Measurements from ENCODE around the gene MMADHC.

MMADHC gene

DNA sequence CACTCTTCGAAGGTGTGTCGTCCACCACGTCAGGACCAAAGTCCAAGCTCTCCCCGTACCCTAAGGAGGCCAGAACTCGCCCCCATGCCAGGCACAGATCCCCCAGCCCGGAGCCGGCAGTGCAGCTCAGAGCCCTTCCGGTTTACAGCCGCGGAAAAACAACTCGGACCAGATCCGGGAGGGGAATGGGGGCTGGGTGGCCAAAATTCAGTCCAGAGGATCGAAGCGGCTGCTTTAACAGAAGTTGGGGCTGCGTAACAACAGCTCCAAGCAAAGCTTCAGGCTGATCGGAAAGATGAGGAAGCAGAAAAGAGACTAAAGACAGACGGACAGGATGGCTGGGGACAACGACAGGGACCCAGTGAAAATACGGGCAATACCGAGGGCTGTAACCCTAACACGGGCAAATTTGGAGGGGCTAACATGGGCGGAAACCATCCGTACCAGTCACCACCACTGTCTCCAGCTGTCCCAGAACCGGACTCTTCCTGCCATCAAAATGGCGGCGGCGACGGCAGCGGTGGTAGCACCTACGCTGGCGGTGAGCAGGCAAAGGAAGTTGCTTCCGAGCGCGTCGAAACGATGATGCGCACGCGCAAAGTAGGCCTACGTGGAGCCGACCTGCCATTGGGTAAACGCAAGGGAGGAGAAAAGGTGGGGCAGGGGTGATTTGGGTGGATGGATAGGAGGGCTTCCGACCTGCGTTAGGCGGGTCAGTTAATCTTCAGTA is at the start of gene MMADHC:
Gene MMADHC, minus strand, starts transcription at position 556 of the 730 bp plus-strand sequence. CDS start 678 bp downstream, outside the sequence.
- peaks cover 20% of the 10 kb centered on the region for H3K4me1 Mint-ChIP-seq
- no peaks in the 10 kb centered on the region for H3K27me3 Mint-ChIP-seq
- ATAC-seq (ENCODE audit: low read depth) (peak; percentile 94), DNase-seq (ENCODE audit: low spot score in 2 of 2) (peak; percentile 80 to 90)
- H3K36me3 Mint-ChIP-seq = peaks cover 9% of the 10 kb centered on the region
- H3K9me3 Mint-ChIP-seq = no peaks in the 10 kb centered on the region
- H3K27ac Mint-ChIP-seq = peak within 1 kb of the TSS; percentile 99
- H3K4me3 Mint-ChIP-seq = peak within 1 kb of the TSS; percentile 93

DNA sequence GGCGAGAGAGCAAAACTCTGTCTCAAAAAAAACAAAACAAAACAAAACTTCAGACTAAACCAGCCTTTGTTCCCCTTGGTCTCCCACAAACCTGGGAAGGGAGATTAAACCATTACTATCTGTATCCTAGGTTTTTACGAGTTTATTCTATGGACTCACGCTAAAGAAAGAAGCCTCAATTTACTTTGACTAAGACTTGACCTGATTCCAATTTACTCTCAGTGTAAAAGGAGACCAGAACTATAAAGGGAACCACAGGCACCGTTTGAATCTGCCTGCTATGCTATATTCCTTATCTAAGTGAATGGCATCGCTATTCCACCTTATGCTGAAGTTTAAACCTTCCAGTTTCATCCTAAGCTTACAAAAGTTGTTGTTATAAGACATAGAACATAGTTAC is 46.5 kb upstream of the MMADHC start:
- no peak for DNase-seq (ENCODE audit: low spot score in 2 of 2)
- no peak overlapping the region for H3K27ac Mint-ChIP-seq
- H3K4me1 Mint-ChIP-seq = no peaks in the 10 kb centered on the region
- peaks cover 3% of the 10 kb centered on the region for H3K9me3 Mint-ChIP-seq
- ATAC-seq (ENCODE audit: low read depth) = no peak
- no peaks in the 10 kb centered on the region for H3K36me3 Mint-ChIP-seq
- no peak overlapping the region for H3K4me3 Mint-ChIP-seq
- H3K27me3 Mint-ChIP-seq = peaks cover 6% of the 10 kb centered on the region

DNA sequence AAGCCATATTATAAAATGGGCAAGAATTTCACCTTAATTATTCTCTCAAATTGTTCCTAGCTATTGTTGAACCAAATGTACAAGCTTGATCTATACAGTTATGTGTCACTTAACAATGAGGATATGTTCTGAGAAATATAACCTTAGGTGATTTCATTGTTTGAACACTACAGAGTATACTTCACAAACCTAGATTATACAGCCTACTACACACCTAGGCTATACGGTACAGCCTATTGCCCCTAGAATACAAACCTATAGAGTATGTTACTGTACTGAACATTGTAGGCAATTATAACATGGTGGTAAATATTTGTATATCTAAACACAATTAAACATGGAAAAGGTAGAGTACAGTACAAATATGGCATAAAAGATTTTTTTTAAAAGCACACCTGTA is 42.9 kb upstream of the MMADHC start:
- DNase-seq (ENCODE audit: low spot score in 2 of 2) = no peak
- Mint-ChIP-seq H3K36me3 (no peaks in the 10 kb centered on the region), H3K9me3 (peaks cover 2% of the 10 kb centered on the region), H3K27me3 (peaks cover 6% of the 10 kb centered on the region), H3K4me1 (no peaks in the 10 kb centered on the region), H3K4me3 (no peak overlapping the region), H3K27ac (no peak overlapping the region)
- ATAC-seq (ENCODE audit: low read depth) = no peak

DNA sequence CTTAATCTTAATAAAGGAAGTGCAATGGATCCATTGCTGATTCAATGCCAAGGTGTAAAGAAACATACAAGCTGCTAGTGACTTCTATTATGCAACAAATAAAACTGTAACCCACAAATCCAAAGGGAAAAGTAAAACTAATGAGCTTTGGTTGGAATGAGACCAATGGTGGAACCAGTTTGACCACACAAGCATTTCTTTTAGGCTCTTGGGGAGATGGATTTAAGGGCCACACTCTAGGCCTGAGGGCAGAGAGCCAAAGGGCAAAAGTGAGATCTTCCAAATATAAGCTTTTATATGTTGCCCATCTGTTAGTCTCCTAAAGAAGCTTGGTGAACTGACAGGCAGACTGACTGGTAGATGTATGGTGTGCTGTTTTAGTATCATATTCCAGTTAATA is 41.5 kb upstream of the MMADHC start:
- no peaks in the 10 kb centered on the region for H3K9me3 Mint-ChIP-seq
- H3K27me3 Mint-ChIP-seq = peaks cover 1% of the 10 kb centered on the region
- no peaks in the 10 kb centered on the region for H3K4me1 Mint-ChIP-seq
- H3K27ac Mint-ChIP-seq = no peak overlapping the region
- H3K4me3 Mint-ChIP-seq = no peak overlapping the region
- H3K36me3 Mint-ChIP-seq = no peaks in the 10 kb centered on the region
- no peak for ATAC-seq (ENCODE audit: low read depth)
- DNase-seq (ENCODE audit: low spot score in 2 of 2) = no peak

DNA sequence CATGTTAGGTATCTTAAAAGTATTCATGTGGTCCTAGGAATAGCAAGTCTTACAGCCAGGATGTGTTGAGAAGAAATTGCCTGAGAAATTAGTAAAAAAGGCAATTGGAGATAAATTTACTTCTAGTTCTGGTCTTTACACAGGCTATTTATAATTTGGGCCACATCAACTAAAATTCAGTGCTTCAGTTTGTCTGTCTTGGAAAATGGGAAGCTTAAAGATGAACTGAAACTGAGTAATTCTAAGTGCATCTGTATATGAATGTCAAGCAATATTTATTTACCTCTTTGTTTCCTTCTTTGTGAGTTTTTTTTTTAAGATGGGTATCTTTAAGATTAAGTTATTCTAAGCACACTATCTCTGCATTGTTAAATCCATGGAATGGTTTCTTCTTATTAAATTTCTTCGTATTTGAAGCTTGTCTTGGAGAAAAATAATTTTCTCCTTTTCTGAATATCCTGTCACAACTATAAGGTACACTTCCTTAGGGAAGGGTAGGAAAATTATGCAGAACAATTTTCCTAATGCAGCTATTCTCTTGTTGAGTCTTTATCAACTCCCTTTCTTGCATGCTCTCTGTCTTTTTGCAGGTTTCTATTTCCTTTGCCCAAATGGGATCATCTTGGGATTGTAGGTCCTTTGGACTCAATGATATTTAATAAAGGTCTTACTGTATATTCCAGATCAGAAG is 39.7 kb upstream of the MMADHC start:
- Mint-ChIP-seq H3K27ac (no peak overlapping the region), H3K4me3 (no peak overlapping the region), H3K9me3 (no peaks in the 10 kb centered on the region), H3K36me3 (no peaks in the 10 kb centered on the region), H3K4me1 (no peaks in the 10 kb centered on the region), H3K27me3 (peaks cover 1% of the 10 kb centered on the region)
- ATAC-seq (ENCODE audit: low read depth) (no peak), DNase-seq (ENCODE audit: low spot score in 2 of 2) (no peak)

DNA sequence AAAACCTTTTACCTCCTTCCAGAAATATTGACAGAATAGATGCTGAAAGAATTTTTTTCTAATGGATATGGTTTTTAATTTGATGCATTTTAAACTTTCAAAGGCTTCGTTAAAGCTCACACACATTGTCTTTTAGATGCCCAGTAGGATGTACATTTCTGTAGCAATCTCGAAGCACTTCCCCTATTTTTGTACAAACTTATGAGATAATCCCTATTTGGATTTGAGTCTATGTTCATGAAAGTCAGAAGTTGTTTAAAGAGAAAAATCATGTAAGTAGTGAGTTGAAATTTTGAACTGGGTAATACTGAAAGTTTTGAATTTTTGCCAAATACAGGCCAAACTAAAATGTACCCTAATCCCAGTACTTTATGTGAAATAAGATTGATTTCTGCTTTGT is 38.1 kb upstream of the MMADHC start:
- DNase-seq (ENCODE audit: low spot score in 2 of 2) (no peak), ATAC-seq (ENCODE audit: low read depth) (no peak)
- H3K4me3 Mint-ChIP-seq = no peak overlapping the region
- no peaks in the 10 kb centered on the region for H3K36me3 Mint-ChIP-seq
- peaks cover 2% of the 10 kb centered on the region for H3K27me3 Mint-ChIP-seq
- no peaks in the 10 kb centered on the region for H3K9me3 Mint-ChIP-seq
- no peaks in the 10 kb centered on the region for H3K4me1 Mint-ChIP-seq
- H3K27ac Mint-ChIP-seq = no peak overlapping the region

DNA sequence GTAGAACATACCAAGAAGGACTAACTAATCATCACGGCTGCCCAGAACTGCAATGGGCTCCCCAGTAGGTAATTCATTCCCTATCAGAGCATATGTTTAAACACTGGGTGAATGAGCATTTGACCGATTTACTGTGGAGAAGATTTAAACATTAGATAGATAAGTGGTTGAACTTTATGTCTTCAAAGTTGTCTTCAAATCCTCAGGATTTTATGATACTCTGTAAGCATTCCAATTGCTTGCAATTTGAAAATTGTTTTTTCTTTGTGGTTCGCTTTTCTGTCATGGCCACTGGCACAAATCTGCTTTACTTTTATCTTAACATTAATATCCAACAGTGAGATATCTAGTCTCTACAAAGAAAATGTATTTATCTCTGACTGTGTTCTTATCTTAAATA is 37.7 kb upstream of the MMADHC start:
- no peak for DNase-seq (ENCODE audit: low spot score in 2 of 2)
- no peak for ATAC-seq (ENCODE audit: low read depth)
- no peak overlapping the region for H3K4me3 Mint-ChIP-seq

DNA sequence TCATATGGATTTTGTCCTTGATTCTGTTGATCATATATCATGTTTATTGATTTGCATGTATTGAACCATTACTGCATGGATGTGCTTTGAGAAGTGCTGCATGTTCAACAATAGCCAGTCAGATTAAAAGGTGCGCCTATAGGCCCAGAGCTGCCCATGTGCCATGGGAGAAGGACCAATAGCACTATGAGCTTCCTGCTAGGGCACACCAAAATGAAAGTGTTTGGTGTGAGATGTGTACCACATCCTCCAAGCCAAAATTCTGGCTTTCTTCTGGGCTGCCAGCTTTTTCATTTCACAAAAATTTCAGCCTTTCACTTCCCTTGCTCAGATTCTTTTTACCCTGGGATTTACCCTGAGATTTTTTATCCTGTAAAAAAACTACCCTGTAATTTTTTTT is 34.8 kb upstream of the MMADHC start:
- H3K4me3 Mint-ChIP-seq = no peak overlapping the region
- DNase-seq (ENCODE audit: low spot score in 2 of 2) = no peak
- peaks cover 7% of the 10 kb centered on the region for H3K27me3 Mint-ChIP-seq
- H3K4me1 Mint-ChIP-seq = no peaks in the 10 kb centered on the region
- no peaks in the 10 kb centered on the region for H3K9me3 Mint-ChIP-seq
- H3K27ac Mint-ChIP-seq = no peak overlapping the region
- ATAC-seq (ENCODE audit: low read depth) = no peak
- H3K36me3 Mint-ChIP-seq = no peaks in the 10 kb centered on the region

More for the DNA sequence above, 37.7 kb upstream of the MMADHC start:
- no peak overlapping the region for H3K27ac Mint-ChIP-seq
- H3K27me3 Mint-ChIP-seq = peaks cover 2% of the 10 kb centered on the region
- H3K4me1 Mint-ChIP-seq = no peaks in the 10 kb centered on the region
- no peaks in the 10 kb centered on the region for H3K9me3 Mint-ChIP-seq
- H3K36me3 Mint-ChIP-seq = no peaks in the 10 kb centered on the region

DNA sequence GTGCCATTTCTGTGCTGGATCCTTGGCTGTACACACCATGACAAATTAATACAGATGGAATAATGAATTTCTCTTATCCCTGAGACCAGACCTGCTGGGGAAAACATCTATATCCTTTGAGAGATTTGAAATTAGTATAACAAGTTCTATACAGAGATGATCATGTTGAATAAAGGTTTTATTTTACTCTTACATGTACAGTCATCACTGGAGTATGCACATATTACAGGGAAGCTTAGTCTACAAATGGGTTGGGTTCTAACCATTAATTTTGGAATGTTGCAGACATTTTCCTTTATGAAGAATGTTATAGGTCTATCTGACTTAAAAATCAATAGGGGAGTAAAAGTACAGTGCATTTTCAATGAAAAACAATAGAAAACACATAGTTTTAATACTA is 29.9 kb upstream of the MMADHC start:
- H3K27ac Mint-ChIP-seq = no peak overlapping the region
- DNase-seq (ENCODE audit: low spot score in 2 of 2) = no peak
- H3K36me3 Mint-ChIP-seq = no peaks in the 10 kb centered on the region

DNA sequence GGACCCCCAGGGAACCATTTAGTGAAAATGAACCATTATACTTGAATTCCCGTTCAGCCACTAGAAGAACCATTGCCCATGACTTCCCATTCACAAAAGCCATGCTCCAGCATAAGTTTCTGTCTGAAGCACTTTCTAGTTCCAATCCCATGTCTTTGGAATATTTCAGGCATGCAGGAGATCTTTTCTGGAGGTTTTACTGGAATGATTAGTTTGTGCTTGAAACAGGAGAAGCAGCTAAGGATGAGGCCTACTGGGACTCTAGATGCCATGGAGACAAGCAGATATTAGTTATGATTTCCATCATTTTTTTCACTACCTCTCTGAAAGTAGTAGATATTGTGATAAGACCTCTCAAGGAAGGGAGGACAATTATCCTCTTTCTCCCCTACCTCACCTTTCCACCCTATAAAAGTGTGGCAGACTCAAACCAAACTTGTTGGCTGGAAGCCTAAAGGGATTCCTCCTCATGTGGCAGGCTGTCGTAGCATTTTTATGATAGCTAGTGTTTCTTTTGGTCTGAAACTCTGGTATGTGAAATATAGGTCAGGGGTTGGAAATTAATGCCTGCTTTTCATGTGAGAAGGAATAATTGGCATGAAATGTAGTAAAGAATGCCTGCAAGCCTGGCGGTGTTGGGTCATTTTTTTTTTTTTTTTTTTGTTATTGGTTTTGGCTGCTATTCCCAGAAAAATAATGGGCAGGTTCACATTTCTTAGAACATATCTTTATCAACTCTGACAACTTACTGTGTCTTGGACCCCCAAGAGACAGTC is 29.3 kb upstream of the MMADHC start:
- ATAC-seq (ENCODE audit: low read depth) (no peak), DNase-seq (ENCODE audit: low spot score in 2 of 2) (no peak)
- Mint-ChIP-seq H3K27me3 (peaks cover 7% of the 10 kb centered on the region), H3K27ac (no peak overlapping the region), H3K36me3 (no peaks in the 10 kb centered on the region), H3K4me1 (no peaks in the 10 kb centered on the region), H3K9me3 (no peaks in the 10 kb centered on the region), H3K4me3 (no peak overlapping the region)

More for the DNA sequence above, 29.9 kb upstream of the MMADHC start:
- no peak for ATAC-seq (ENCODE audit: low read depth)
- Mint-ChIP-seq H3K4me3 (no peak overlapping the region), H3K4me1 (no peaks in the 10 kb centered on the region), H3K27me3 (peaks cover 7% of the 10 kb centered on the region), H3K9me3 (no peaks in the 10 kb centered on the region)

DNA sequence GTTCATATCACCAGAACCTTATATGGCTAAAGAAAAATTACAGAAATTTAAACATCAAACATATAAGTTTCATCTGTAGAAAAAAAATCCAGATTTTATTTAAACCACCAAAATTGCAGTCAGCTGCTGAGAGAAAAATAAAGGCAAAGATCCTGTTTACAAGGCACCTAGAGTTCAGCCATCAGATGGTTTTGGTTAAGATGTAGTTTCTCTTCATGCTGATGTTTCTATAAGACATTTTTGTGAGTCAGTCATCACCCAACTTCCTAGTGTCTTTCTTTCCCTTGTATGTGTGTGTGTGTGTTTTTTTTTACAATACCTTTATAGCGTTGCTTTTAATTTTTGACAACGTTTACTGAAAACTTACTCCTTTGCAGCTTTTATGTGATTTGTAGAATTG is 26.1 kb upstream of the MMADHC start:
- H3K4me1 Mint-ChIP-seq = no peaks in the 10 kb centered on the region
- no peaks in the 10 kb centered on the region for H3K9me3 Mint-ChIP-seq
- H3K27me3 Mint-ChIP-seq = peaks cover 3% of the 10 kb centered on the region
- H3K27ac Mint-ChIP-seq = no peak overlapping the region
- DNase-seq (ENCODE audit: low spot score in 2 of 2) (no peak), ATAC-seq (ENCODE audit: low read depth) (no peak)
- no peaks in the 10 kb centered on the region for H3K36me3 Mint-ChIP-seq
- H3K4me3 Mint-ChIP-seq = no peak overlapping the region

DNA sequence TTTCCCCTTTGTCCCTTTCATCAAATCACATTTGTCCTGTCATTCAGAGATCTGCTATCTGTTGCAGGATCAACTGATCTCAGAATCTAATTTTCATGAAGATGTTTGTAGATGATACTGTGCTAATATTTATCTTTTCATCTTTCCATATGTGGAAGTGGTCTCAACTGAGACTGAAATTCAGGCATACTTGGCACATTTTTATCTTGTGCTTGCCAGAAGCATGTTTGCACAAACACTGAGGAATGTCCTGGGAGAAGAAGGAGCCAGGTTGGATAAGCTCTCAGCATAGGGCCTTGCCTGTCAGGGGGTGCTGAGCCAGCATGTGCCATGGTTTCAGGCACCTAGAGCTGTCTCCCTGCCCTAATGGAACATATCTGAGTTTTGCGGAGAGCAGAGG is 24.5 kb upstream of the MMADHC start:
- H3K36me3 Mint-ChIP-seq = no peaks in the 10 kb centered on the region
- H3K27ac Mint-ChIP-seq = no peak overlapping the region
- H3K27me3 Mint-ChIP-seq = peaks cover 2% of the 10 kb centered on the region
- no peak overlapping the region for H3K4me3 Mint-ChIP-seq
- H3K9me3 Mint-ChIP-seq = no peaks in the 10 kb centered on the region
- DNase-seq (ENCODE audit: low spot score in 2 of 2) = no peak
- H3K4me1 Mint-ChIP-seq = no peaks in the 10 kb centered on the region
- no peak for ATAC-seq (ENCODE audit: low read depth)

DNA sequence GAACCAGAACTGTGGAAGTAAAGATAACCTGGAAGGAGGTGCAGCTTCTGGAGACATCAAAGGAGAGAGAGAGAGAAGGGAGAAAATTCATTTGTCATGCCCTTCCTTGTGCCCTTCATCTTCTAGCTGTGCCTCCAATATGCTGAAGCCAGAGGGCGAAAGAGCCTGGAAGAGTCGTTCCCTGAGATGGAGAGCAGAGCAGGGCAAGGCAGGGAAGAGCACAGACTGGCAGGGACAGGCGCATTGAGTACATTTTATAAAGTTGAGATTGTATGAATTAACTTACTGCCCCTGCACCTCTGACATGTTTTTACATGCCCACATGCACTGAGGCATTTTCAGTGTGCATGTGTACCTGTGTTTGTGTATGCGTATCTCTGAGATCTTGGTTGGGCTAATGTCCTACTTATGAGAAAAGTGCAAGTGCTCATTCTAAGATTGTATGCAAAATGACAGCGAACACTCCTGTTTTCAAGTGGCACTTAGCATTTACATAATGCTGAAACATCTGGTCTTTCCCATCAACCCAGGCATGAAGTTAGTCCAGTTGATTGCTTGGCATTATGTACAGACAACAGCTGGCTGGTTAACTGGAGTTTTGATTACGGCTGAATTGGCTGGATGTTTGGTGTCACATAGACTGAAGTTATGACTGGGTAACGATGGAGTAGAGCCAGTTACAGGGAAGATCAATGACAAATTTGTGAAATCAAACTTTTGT is 23.7 kb upstream of the MMADHC start:
- peaks cover 2% of the 10 kb centered on the region for H3K27me3 Mint-ChIP-seq
- no peak for DNase-seq (ENCODE audit: low spot score in 2 of 2)
- H3K4me3 Mint-ChIP-seq = no peak overlapping the region

More for the DNA sequence above, 23.7 kb upstream of the MMADHC start:
- Mint-ChIP-seq H3K36me3 (peaks cover under 1% of the 10 kb centered on the region), H3K27ac (no peak overlapping the region), H3K9me3 (no peaks in the 10 kb centered on the region), H3K4me1 (no peaks in the 10 kb centered on the region)
- no peak for ATAC-seq (ENCODE audit: low read depth)

Data from memory B cell (primary cell).